Stomach (tissue), 4 donors: Measurements from ENCODE around the gene WWP2.

Source experiments
- CTCF ChIP-seq, 7 experiments: fragments of 450-650 bp in 4 of 7; fragments of 200-600 bp in 3 of 7; sonication (generic) in 3 of 7; IDR thresholded peaks; one replicate each; pipeline ENCODE4 v1.5.1; 2016 to 2019; ENCODE audit warnings: antibody characterized with exemption in 7 of 7, control low read depth in 2 of 7, mild to moderate bottlenecking in 1 of 7
- EP300 ChIP-seq: sonication (generic); formaldehyde crosslinking; IDR thresholded peaks from one replicate; pipeline ENCODE4 v1.6.1; 2017; ENCODE audit warnings: antibody characterized with exemption

- TF ChIP-seq CTCF (IDR thresholded peaks at IDR 0.05) (no peak), EP300 (no peak)
Measured at GRCh38 chr16:69861292-69862030, 99.3 kb downstream of the WWP2 start.
